ENCODE data around the gene TMEM168.

GRCh38 chr7:112788778-112789343, 1.3 kb downstream of the TMEM168 start:
- TF ChIP-seq CTCF (optimal IDR thresholded peaks at IDR 0.05 in 1 of 3, IDR thresholded peaks at IDR 0.05 in 1 of 3, conservative IDR thresholded peaks at IDR 0.05 in 1 of 3; ENCODE audit: extremely low read depth in 1 of 3, insufficient read depth in 2 of 3, low read length in 3 of 3), result no peak
- no peak for TF ChIP-seq EZH2 (IDR thresholded peaks at IDR 0.05; ENCODE audit: low read length)
